GM12878 (cell line): ENCODE measurements around the gene CHP2. TPM values are rescaled to one million over a fixed set of nuclear protein-coding genes. Genes with fewer than 3 reads are reported as not detected.

Source experiments
- ATAC-seq: fragments of 200-7000 bp; cut with Tn5 transposase; 3 replicates; pipeline ENCODE4 v1.9.1; 2020; ENCODE audit warnings: mild to moderate bottlenecking, moderate library complexity
- BruUV-seq: library from RNA; stranded (reverse); fragments of 400-500 nt; replicated peaks from 2 replicates; lab custom pipeline; 2021; lab: Mats Ljungman, UMichigan
- CTCF ChIA-PET: fragments of 300-600 bp; sonication (Branson Sonifier 250); formaldehyde crosslinking; extraction: SDS; loops from one replicate; lab custom pipeline; 2021; ENCODE audit warnings: inconsistent platforms; lab: Yijun Ruan, JAX
- POLR2A ChIA-PET: fragments of 350-600 bp; formaldehyde crosslinking; extraction: SDS; loops from one replicate; lab custom pipeline; 2021; ENCODE audit warnings: inconsistent platforms; lab: Charles Lee
- RAD21 ChIA-PET: fragments of 300-600 bp; sonication (Branson Sonifier 250); formaldehyde crosslinking; loops from one replicate; lab custom pipeline; 2023; ENCODE audit warnings: antibody characterized with exemption; ENCODE audit not compliant: unreplicated experiment; lab: Charles Lee
- SMC1A ChIA-PET: fragments of 300-600 bp; sonication (Branson Sonifier 250); formaldehyde crosslinking; loops from one replicate; lab custom pipeline; 2023; ENCODE audit not compliant: unreplicated experiment, uncharacterized antibody; lab: Charles Lee
- DNase-seq: peaks from one replicate; pipeline ENCODE4 v3.0.0-alpha.2; 2011; ENCODE audit warnings: low read depth, low spot score
- FAIRE-seq: peaks from 3 replicates; lab custom pipeline; 2011; peaks lifted over from hg19 to GRCh38; lab: Jason Lieb, UNC
- H2AFZ ChIP-seq: 2 replicates; pipeline ENCODE4 v1.6.0; 2011; ENCODE audit warnings: low read depth, low read length, control low read depth; ENCODE audit not compliant: control insufficient read depth
- H3K27ac ChIP-seq: 2 replicates; pipeline ENCODE4 v1.5.1; 2011; ENCODE audit warnings: control low read depth; ENCODE audit not compliant: control insufficient read depth, insufficient read depth
- H3K27me3 ChIP-seq, 2 experiments: replicated peaks in 1 of 2; 2 replicates each; pipeline versions ENCODE4 v1.6.0 to v1.6.1; 2011; ENCODE audit warnings: low read length in 1 of 2; ENCODE audit not compliant: control insufficient read depth in 2 of 2, insufficient read depth in 2 of 2
- H3K36me3 ChIP-seq, 2 experiments: 2 replicates each; pipeline ENCODE4 v1.5.1; 2011; ENCODE audit warnings: low read length in 1 of 2; ENCODE audit not compliant: control insufficient read depth in 2 of 2, insufficient read depth in 2 of 2
- H3K4me1 ChIP-seq: 2 replicates; pipeline ENCODE4 v1.6.1; 2011; ENCODE audit warnings: mild to moderate bottlenecking, low read length, moderate library complexity, mixed read lengths; ENCODE audit not compliant: control insufficient read depth, insufficient read depth
- H3K4me2 ChIP-seq: 2 replicates; pipeline ENCODE4 v1.6.0; 2011; ENCODE audit warnings: control low read depth; ENCODE audit not compliant: control insufficient read depth, insufficient read depth
- H3K4me3 ChIP-seq: fragments of 200-600 bp; sonication (generic); 2 replicates; pipeline ENCODE4 v1.5.1; 2016
- H3K79me2 ChIP-seq: 2 replicates; pipeline ENCODE4 v1.6.0; 2011; ENCODE audit warnings: low read length; ENCODE audit not compliant: control insufficient read depth, insufficient read depth
- H3K9ac ChIP-seq: 2 replicates; pipeline ENCODE4 v1.8.0; 2011; ENCODE audit warnings: low read length, control low read depth, mixed read lengths; ENCODE audit not compliant: control insufficient read depth, insufficient read depth
- H3K9me3 ChIP-seq: replicated peaks from 3 replicates; pipeline ENCODE4 v1.5.1; 2011; ENCODE audit warnings: mild to moderate bottlenecking, low read length; ENCODE audit not compliant: control insufficient read depth, insufficient read depth
- H4K20me1 ChIP-seq: 2 replicates; pipeline ENCODE4 v1.6.0; 2011; ENCODE audit not compliant: control insufficient read depth, insufficient read depth
- BHLHE40 ChIP-seq, 2 experiments: fragments of 450-650 bp in 1 of 2; IDR thresholded peaks; 2 replicates each; pipeline ENCODE4 v1.6.1; 2011 to 2017; ENCODE audit warnings: low read depth in 2 of 2, borderline replicate concordance in 1 of 2, improper control_type of control experiment in 1 of 2, low read length in 1 of 2, mild to moderate bottlenecking in 1 of 2
- CTCF ChIP-seq, 3 experiments: IDR thresholded peaks in 2 of 3; conservative IDR thresholded peaks in 1 of 3; 2 replicates each; pipeline ENCODE4 v1.5.1; 2011; ENCODE audit warnings: low read depth in 3 of 3, low read length in 3 of 3, mild to moderate bottlenecking in 3 of 3, control low read depth in 2 of 3, moderate library complexity in 2 of 3, inconsistent platforms in 1 of 3, mixed read lengths in 1 of 3; ENCODE audit not compliant: control insufficient read depth in 2 of 3, insufficient read depth in 1 of 3; ENCODE audit errors: extremely low read depth in 1 of 3
- ELK1 ChIP-seq: IDR thresholded peaks from 2 replicates; pipeline ENCODE4 v1.6.1; 2012; ENCODE audit warnings: low read depth, low read length, improper control_type of control experiment
- GABPA ChIP-seq: IDR thresholded peaks from 2 replicates; pipeline ENCODE4 v1.6.1; 2014; ENCODE audit warnings: antibody characterized with exemption, low read depth, mild to moderate bottlenecking, inconsistent platforms
- JUNB ChIP-seq: IDR thresholded peaks from 2 replicates; pipeline ENCODE4 v1.6.1; 2016; ENCODE audit warnings: antibody characterized with exemption, mild to moderate bottlenecking
- NR2F1 ChIP-seq: fragments of 450-650 bp; conservative IDR thresholded peaks from 2 replicates; pipeline ENCODE4 v1.6.1; 2017; ENCODE audit warnings: mild to moderate bottlenecking
- PAX5 ChIP-seq: IDR thresholded peaks from 2 replicates; pipeline ENCODE4 v1.6.1; 2011; ENCODE audit warnings: low read depth, low read length, borderline replicate concordance
- SMARCA5 ChIP-seq: fragments of 450-650 bp; IDR thresholded peaks from 2 replicates; pipeline ENCODE4 v1.6.1; 2017; ENCODE audit warnings: mild to moderate bottlenecking
- SRF ChIP-seq, 2 experiments: IDR thresholded peaks; 2 replicates each; pipeline ENCODE4 v1.6.1; 2011; ENCODE audit warnings: low read depth in 2 of 2, low read length in 2 of 2, mild to moderate bottlenecking in 1 of 2, moderate library complexity in 1 of 2
- WGBS: methylation state at CpG from one replicate; pipeline ENCODE4 v1.1.6; 2016; ENCODE audit warnings: low lambda C conversion rate; ENCODE audit not compliant: insufficient replicate concordance, insufficient coverage; ENCODE audit errors: missing lambda C conversion rate; 5-methylcytosine and 5-hydroxymethylcytosine counted together
- in situ Hi-C: fragments of 300-500 bp; cut with MboI; formaldehyde crosslinking; loops from 9 replicates; pipeline ENCODE4 v1.14.3; 2018; ENCODE audit warnings: mixed read lengths
- intact Hi-C: fragments of 100-400 bp; cut with micrococcal nuclease; formaldehyde crosslinking; loops from one replicate; pipeline ENCODE4 v1.14.2; 2022; ENCODE audit not compliant: unreplicated experiment
- polyA plus RNA-seq, 11 experiments: library from polyadenylated mRNA; depleted of rRNA in 4 of 11; unstranded in 6 of 11; stranded (reverse) in 5 of 11; fragments of >200 nt; fragmentation: Nextera tagmentation in 4 of 11; fragmentation: Illumina TruSeq in 1 of 11; extraction: Ambion mirVana in 4 of 11; extraction: Trizol in 1 of 11; gene quantifications; 1 replicate in 1 of 11; 2 replicates in 10 of 11; pipeline versions ENCODE4 v1.2.1 to v1.2.3, GENCODE V29; 2011 to 2016; ENCODE audit warnings: inconsistent platforms in 2 of 11, missing spikeins in 2 of 11, low read depth in 1 of 11
- total RNA-seq, 4 experiments: library from RNA; depleted of rRNA in 3 of 4; stranded (reverse); fragments of >200 nt in 3 of 4; fragmentation: Illumina TruSeq in 1 of 4; extraction: Trizol in 1 of 4; gene quantifications; 2 replicates each; pipeline versions ENCODE4 v1.2.1 to v1.2.3, GENCODE V29; 2013 to 2021

The CHP2 gene
- total and polyA plus RNA-seq, 10 of the 15 experiments (the other 5 are each of a cell fraction or from before 2014, with no cell fraction given) = not detected

GRCh38 chr16:23795378-23795777, 40.6 kb downstream of the CHP2 start:
- Histone ChIP-seq H3K4me1 (no peaks in the 10 kb centered on the region), H3K4me2 (no peak overlapping the region), H3K9me3 (no peaks in the 10 kb centered on the region; the same call in 2 of the 3 replicates), H3K27me3 (no peaks in the 10 kb centered on the region), H3K36me3 (no peaks in the 10 kb centered on the region), H3K9ac (no peak overlapping the region), H4K20me1 (no peaks in the 10 kb centered on the region), H3K79me2 (no peaks in the 10 kb centered on the region), H3K27ac (no peak overlapping the region), H2AFZ (no peak overlapping the region), H3K4me3 (no peak overlapping the region)
- WGBS = 54% methylated on average over 6 of the region's 6 CpGs
- DNase-seq (no peak), FAIRE-seq (no peak), ATAC-seq (no peak)
- TF ChIP-seq NR2F1 (no peak), GABPA (no peak), JUNB (no peak), CTCF (IDR thresholded peaks at IDR 0.05 in 2 of 3, conservative IDR thresholded peaks at IDR 0.05 in 1 of 3; ENCODE audit: control insufficient read depth in 2 of 3, extremely low read depth in 1 of 3, insufficient read depth in 1 of 3, low read depth in 3 of 3, low read length in 3 of 3) (no peak), PAX5 (no peak), SMARCA5 (no peak), ELK1 (no peak), BHLHE40 (IDR thresholded peaks at IDR 0.05; ENCODE audit: borderline replicate concordance in 1 of 2, low read depth in 2 of 2, low read length in 1 of 2) (no peak), SRF (IDR thresholded peaks at IDR 0.05; ENCODE audit: low read depth in 2 of 2, low read length in 2 of 2) (no peak)
- POLR2A ChIA-PET = interaction anchor here (0.6 kb wide), 1 partner anchor 16 kb away, joined by 5 read pairs; no protein-coding TSS in a partner anchor
- RAD21 ChIA-PET = no interaction called here
- in situ Hi-C loops (loop anchor here (10.0 kb wide), 1 partner anchor 459 kb away; the partner anchor contains the start of gene CACNG3), intact Hi-C loops (no loop called here)
- BruUV-seq = no TSS peak
- CTCF ChIA-PET = no interaction called here
- SMC1A ChIA-PET = no interaction called here
